IMR-90 (cell line): Measurements from ENCODE around the gene SPINK14. TPM values are rescaled to one million over a fixed set of nuclear protein-coding genes. Genes with fewer than 3 reads are reported as not detected.

ENCODE experiments used
- ATAC-seq: fragments of 200-7000 bp; cut with Tn5 transposase; 2 replicates; pipeline ENCODE4 v1.9.1; 2020; ENCODE audit warnings: low read depth, mild to moderate bottlenecking, moderate library complexity
- BruUV-seq: library from RNA; stranded (reverse); fragments of 400-500 nt; replicated peaks from 2 replicates; lab custom pipeline; 2021; lab: Mats Ljungman, UMichigan
- CTCF ChIA-PET: fragments of 300-600 bp; formaldehyde crosslinking; extraction: SDS; loops from one replicate; lab custom pipeline; 2021; ENCODE audit warnings: antibody characterized with exemption; lab: Yijun Ruan, JAX
- POLR2A ChIA-PET: fragments of 300-600 bp; sonication (Branson Sonifier 250); formaldehyde crosslinking; loops from one replicate; lab custom pipeline; 2022; ENCODE audit warnings: antibody characterized with exemption; ENCODE audit not compliant: unreplicated experiment; lab: Charles Lee
- DNase-seq: peaks from one replicate; pipeline ENCODE4 v3.0.0; 2013
- H2AFZ ChIP-seq: replicated peaks from 2 replicates; pipeline ENCODE3; 2013; ENCODE audit warnings: low read length, mild to moderate bottlenecking; ENCODE audit not compliant: poor library complexity
- H2AK5ac ChIP-seq: 2 replicates; pipeline ENCODE4 v1.6.1; 2013; ENCODE audit warnings: low read depth, low read length, inconsistent platforms
- H2AK9ac ChIP-seq: replicated peaks from 2 replicates; pipeline ENCODE3; 2013; ENCODE audit warnings: mild to moderate bottlenecking, low read depth, low read length, moderate library complexity; ENCODE audit not compliant: poor library complexity
- H2BK120ac ChIP-seq: 2 replicates; pipeline ENCODE4 v1.6.1; 2013; ENCODE audit warnings: low read depth, low read length, inconsistent platforms
- H2BK15ac ChIP-seq: 3 replicates; pipeline ENCODE4 v1.6.1; 2013; ENCODE audit warnings: low read depth, low read length, inconsistent platforms
- H2BK20ac ChIP-seq: 2 replicates; pipeline ENCODE4 v1.6.1; 2013; ENCODE audit warnings: low read depth, mild to moderate bottlenecking, inconsistent platforms, low read length, moderate library complexity
- H2BK5ac ChIP-seq: 2 replicates; pipeline ENCODE4 v1.6.1; 2013; ENCODE audit warnings: mild to moderate bottlenecking, low read depth, low read length, inconsistent platforms; ENCODE audit not compliant: poor library complexity, severe bottlenecking
- H3K14ac ChIP-seq: replicated peaks from 2 replicates; pipeline ENCODE4 v1.6.1; 2013; ENCODE audit warnings: low read depth, low read length, inconsistent platforms
- H3K18ac ChIP-seq: 2 replicates; pipeline ENCODE4 v1.6.1; 2013; ENCODE audit warnings: low read depth, low read length, control low read depth
- H3K23ac ChIP-seq: 2 replicates; pipeline ENCODE4 v1.6.1; 2013; ENCODE audit warnings: low read depth, low read length, inconsistent platforms
- H3K27ac ChIP-seq: 2 replicates; pipeline ENCODE4 v1.5.1; 2013; ENCODE audit warnings: mild to moderate bottlenecking, control low read depth, low read length; ENCODE audit not compliant: insufficient read depth
- H3K27me3 ChIP-seq: 2 replicates; pipeline ENCODE4 v1.6.1; 2013; ENCODE audit warnings: low read length; ENCODE audit not compliant: control insufficient read depth, insufficient read depth
- H3K36me3 ChIP-seq: 2 replicates; pipeline ENCODE4 v1.6.1; 2013; ENCODE audit warnings: low read length, mixed read lengths; ENCODE audit not compliant: control insufficient read depth, insufficient read depth
- H3K4ac ChIP-seq: 2 replicates; pipeline ENCODE4 v1.6.1; 2013; ENCODE audit warnings: low read depth, low read length, inconsistent platforms
- H3K4me1 ChIP-seq: 2 replicates; pipeline ENCODE4 v1.6.1; 2013; ENCODE audit warnings: low read length, mixed read lengths; ENCODE audit not compliant: control insufficient read depth, insufficient read depth
- H3K4me2 ChIP-seq: 2 replicates; pipeline ENCODE4 v1.6.1; 2013; ENCODE audit warnings: low read depth, mild to moderate bottlenecking, control low read depth, low read length, moderate library complexity
- H3K4me3 ChIP-seq: 2 replicates; pipeline ENCODE4 v1.5.1; 2013; ENCODE audit warnings: low read depth, mild to moderate bottlenecking, control low read depth, low read length, moderate library complexity; ENCODE audit not compliant: insufficient read depth
- H3K56ac ChIP-seq: 2 replicates; pipeline ENCODE4 v1.6.1; 2013; ENCODE audit warnings: low read length, inconsistent platforms; ENCODE audit not compliant: insufficient read depth; ENCODE audit errors: extremely low read depth
- H3K79me1 ChIP-seq, 2 experiments: 2 replicates each; pipeline ENCODE4 v1.6.1; 2013; ENCODE audit warnings: low read length in 2 of 2, inconsistent platforms in 1 of 2, low read depth in 1 of 2
- H3K9ac ChIP-seq: 2 replicates; pipeline ENCODE4 v1.6.1; 2013; ENCODE audit warnings: low read depth, low read length, control low read depth
- H3K9me1 ChIP-seq: 2 replicates; pipeline ENCODE4 v1.6.1; 2013; ENCODE audit warnings: low read length, inconsistent platforms; ENCODE audit not compliant: insufficient read depth
- H3K9me3 ChIP-seq: 2 replicates; pipeline ENCODE4 v1.6.1; 2013; ENCODE audit warnings: low read length; ENCODE audit not compliant: control insufficient read depth, insufficient read depth
- H4K20me1 ChIP-seq: 2 replicates; pipeline ENCODE4 v1.6.1; 2013; ENCODE audit warnings: low read length, inconsistent platforms; ENCODE audit not compliant: insufficient read depth
- H4K5ac ChIP-seq: 2 replicates; pipeline ENCODE4 v1.6.1; 2013; ENCODE audit warnings: mild to moderate bottlenecking, low read depth, low read length, control low read depth
- H4K8ac ChIP-seq, 2 experiments: 2 replicates each; pipeline ENCODE4 v1.6.1; 2013; ENCODE audit warnings: low read depth in 2 of 2, low read length in 2 of 2, control low read depth in 1 of 2, inconsistent platforms in 1 of 2
- H4K91ac ChIP-seq: 2 replicates; pipeline ENCODE4 v1.6.1; 2013; ENCODE audit warnings: low read depth, low read length, inconsistent platforms; ENCODE audit not compliant: insufficient read depth
- BHLHE40 ChIP-seq: fragments of 150-350 bp; IDR thresholded peaks from 2 replicates; pipeline ENCODE4 v1.6.1; 2016; ENCODE audit warnings: mild to moderate bottlenecking, low read depth, low read length
- CEBPB ChIP-seq: IDR thresholded peaks from 2 replicates; pipeline ENCODE4 v1.6.1; 2012; ENCODE audit warnings: low read depth, low read length, improper control_type of control experiment
- CHD1 ChIP-seq: IDR thresholded peaks from 2 replicates; pipeline ENCODE4 v1.6.1; 2012; ENCODE audit warnings: low read depth, low read length, improper control_type of control experiment
- FOS ChIP-seq: fragments of 150-350 bp; IDR thresholded peaks from 2 replicates; pipeline ENCODE4 v1.6.1; 2016; ENCODE audit warnings: low read depth, low read length
- MAFK ChIP-seq: IDR thresholded peaks from 2 replicates; pipeline ENCODE4 v1.6.1; 2012; ENCODE audit warnings: low read depth, low read length, improper control_type of control experiment
- MAZ ChIP-seq: IDR thresholded peaks from 2 replicates; pipeline ENCODE4 v1.6.1; 2012; ENCODE audit warnings: low read depth, mild to moderate bottlenecking, low read length, improper control_type of control experiment, moderate library complexity, borderline replicate concordance
- MXI1 ChIP-seq: IDR thresholded peaks from 2 replicates; pipeline ENCODE4 v1.6.1; 2012; ENCODE audit warnings: low read depth, mild to moderate bottlenecking, low read length, moderate library complexity, borderline replicate concordance
- NFE2L2 ChIP-seq: fragments of 150-350 bp; IDR thresholded peaks from 2 replicates; pipeline ENCODE4 v1.6.1; 2016; ENCODE audit warnings: low read depth, mild to moderate bottlenecking, low read length
- POLR2A ChIP-seq: IDR thresholded peaks from 2 replicates; pipeline ENCODE4 v1.6.1; 2012; ENCODE audit warnings: mild to moderate bottlenecking, low read depth, low read length
- RAD21 ChIP-seq: IDR thresholded peaks from 2 replicates; pipeline ENCODE4 v1.6.1; 2012; ENCODE audit warnings: low read length, improper control_type of control experiment
- RCOR1 ChIP-seq: IDR thresholded peaks from 2 replicates; pipeline ENCODE4 v1.6.1; 2012; ENCODE audit warnings: mild to moderate bottlenecking, low read length, improper control_type of control experiment; ENCODE audit not compliant: insufficient replicate concordance
- RFX5 ChIP-seq: IDR thresholded peaks from 2 replicates; pipeline ENCODE4 v1.8.0; 2012; ENCODE audit warnings: low read depth, mild to moderate bottlenecking, low read length, moderate library complexity
- SMC3 ChIP-seq: fragments of 150-350 bp; IDR thresholded peaks from 2 replicates; pipeline ENCODE4 v1.6.1; 2016; ENCODE audit warnings: low read depth, mild to moderate bottlenecking, antibody characterized with exemption, low read length, moderate library complexity
- dilution Hi-C: fragments of 300-500 bp; cut with HindIII; formaldehyde crosslinking; loops from one replicate; pipeline ENCODE4 v1.14.3; 2018; ENCODE audit warnings: low sequenced_read_pairs; ENCODE audit not compliant: unreplicated experiment
- in situ Hi-C: fragments of 300-500 bp; cut with MboI; formaldehyde crosslinking; loops from 3 replicates; pipeline ENCODE4 v1.14.3; 2019; ENCODE audit warnings: low sequenced_read_pairs, inconsistent platforms, mixed read lengths
- intact Hi-C: fragments of 100-400 bp; cut with micrococcal nuclease; formaldehyde crosslinking; loops from 2 replicates; pipeline ENCODE4 v1.10.0; 2022
- polyA plus RNA-seq, 3 experiments: library from polyadenylated mRNA; depleted of rRNA; stranded (reverse); fragments of >200 nt; gene quantifications; 2 replicates each; pipeline ENCODE4 v1.2.3, GENCODE V29; 2012; ENCODE audit warnings: low replicate concordance in 1 of 3
- total RNA-seq: library from RNA; depleted of rRNA; stranded (reverse); fragments of >200 nt; gene quantifications from 2 replicates; pipeline ENCODE4 v1.2.3, GENCODE V29; 2012
- TF ChIP-seq, protein P1 (sequence below): fragments of 150-350 bp; IDR thresholded peaks from 2 replicates; pipeline ENCODE4 v1.6.1; 2016; ENCODE audit warnings: low read depth, mild to moderate bottlenecking, low read length, moderate library complexity, borderline replicate concordance
- TF ChIP-seq, protein P2 (sequence below): fragments of 150-350 bp; IDR thresholded peaks from 2 replicates; pipeline ENCODE4 v1.6.1; 2017; ENCODE audit warnings: mild to moderate bottlenecking, antibody characterized with exemption, low read length, low read depth
- TF ChIP-seq, protein P3 (sequence below): conservative IDR thresholded peaks from 2 replicates; pipeline ENCODE4 v1.5.1; 2012; ENCODE audit warnings: mild to moderate bottlenecking, low read depth, low read length, improper control_type of control experiment

Gene SPINK14
- total and polyA plus RNA-seq, 2 of the 4 experiments (the other 2 are of a cell fraction), result not detected

DNA sequence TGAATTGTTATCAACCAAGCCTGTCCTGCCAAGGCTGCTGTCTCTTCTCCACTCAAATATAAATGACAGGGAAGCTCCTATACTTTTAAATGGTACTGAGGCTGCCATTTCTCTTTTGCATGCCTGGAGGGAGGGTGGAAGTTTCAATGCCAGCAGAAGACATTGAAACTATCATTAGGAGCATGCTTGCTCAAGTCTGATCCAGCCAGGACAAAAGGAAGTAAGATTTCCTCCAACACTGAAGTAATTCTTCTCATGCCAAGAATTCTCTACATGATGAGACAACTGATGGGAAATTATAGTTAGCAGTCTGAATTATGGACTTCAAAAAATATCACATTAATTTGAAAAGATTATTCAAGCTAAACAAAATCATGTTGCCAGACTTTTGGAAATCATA lies 39.9 kb downstream of the SPINK14 start:
- no peak overlapping the region for H2BK5ac ChIP-seq
- dilution Hi-C loops (no loop called here), in situ Hi-C loops (no loop called here), intact Hi-C loops (no loop called here)
- no peak for ATAC-seq
- H3K4me2 ChIP-seq, result no peak overlapping the region
- no peaks in the 10 kb centered on the region for H3K4me1 ChIP-seq
- no peak overlapping the region for H2AFZ ChIP-seq
- H3K56ac ChIP-seq, result no peak overlapping the region
- H2AK5ac ChIP-seq, result no peak overlapping the region
- no peaks in the 10 kb centered on the region for H3K9me3 ChIP-seq
- H4K91ac ChIP-seq, result no peak overlapping the region
- POLR2A ChIA-PET, result no interaction called here
- TF ChIP-seq RAD21 (no peak), FOS (no peak), MAFK (no peak), NFE2L2 (no peak), POLR2A (no peak), CEBPB (no peak), MAZ (no peak), CHD1 (no peak), BHLHE40 (no peak), RFX5 (no peak), RCOR1 (no peak), SMC3 (no peak), MXI1 (no peak)
- TF ChIP-seq, protein P1, sequence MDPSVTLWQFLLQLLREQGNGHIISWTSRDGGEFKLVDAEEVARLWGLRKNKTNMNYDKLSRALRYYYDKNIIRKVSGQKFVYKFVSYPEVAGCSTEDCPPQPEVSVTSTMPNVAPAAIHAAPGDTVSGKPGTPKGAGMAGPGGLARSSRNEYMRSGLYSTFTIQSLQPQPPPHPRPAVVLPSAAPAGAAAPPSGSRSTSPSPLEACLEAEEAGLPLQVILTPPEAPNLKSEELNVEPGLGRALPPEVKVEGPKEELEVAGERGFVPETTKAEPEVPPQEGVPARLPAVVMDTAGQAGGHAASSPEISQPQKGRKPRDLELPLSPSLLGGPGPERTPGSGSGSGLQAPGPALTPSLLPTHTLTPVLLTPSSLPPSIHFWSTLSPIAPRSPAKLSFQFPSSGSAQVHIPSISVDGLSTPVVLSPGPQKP, result no peak
- TF ChIP-seq, protein P2, sequence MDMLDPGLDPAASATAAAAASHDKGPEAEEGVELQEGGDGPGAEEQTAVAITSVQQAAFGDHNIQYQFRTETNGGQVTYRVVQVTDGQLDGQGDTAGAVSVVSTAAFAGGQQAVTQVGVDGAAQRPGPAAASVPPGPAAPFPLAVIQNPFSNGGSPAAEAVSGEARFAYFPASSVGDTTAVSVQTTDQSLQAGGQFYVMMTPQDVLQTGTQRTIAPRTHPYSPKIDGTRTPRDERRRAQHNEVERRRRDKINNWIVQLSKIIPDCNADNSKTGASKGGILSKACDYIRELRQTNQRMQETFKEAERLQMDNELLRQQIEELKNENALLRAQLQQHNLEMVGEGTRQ, result no peak
- TF ChIP-seq, protein P3, sequence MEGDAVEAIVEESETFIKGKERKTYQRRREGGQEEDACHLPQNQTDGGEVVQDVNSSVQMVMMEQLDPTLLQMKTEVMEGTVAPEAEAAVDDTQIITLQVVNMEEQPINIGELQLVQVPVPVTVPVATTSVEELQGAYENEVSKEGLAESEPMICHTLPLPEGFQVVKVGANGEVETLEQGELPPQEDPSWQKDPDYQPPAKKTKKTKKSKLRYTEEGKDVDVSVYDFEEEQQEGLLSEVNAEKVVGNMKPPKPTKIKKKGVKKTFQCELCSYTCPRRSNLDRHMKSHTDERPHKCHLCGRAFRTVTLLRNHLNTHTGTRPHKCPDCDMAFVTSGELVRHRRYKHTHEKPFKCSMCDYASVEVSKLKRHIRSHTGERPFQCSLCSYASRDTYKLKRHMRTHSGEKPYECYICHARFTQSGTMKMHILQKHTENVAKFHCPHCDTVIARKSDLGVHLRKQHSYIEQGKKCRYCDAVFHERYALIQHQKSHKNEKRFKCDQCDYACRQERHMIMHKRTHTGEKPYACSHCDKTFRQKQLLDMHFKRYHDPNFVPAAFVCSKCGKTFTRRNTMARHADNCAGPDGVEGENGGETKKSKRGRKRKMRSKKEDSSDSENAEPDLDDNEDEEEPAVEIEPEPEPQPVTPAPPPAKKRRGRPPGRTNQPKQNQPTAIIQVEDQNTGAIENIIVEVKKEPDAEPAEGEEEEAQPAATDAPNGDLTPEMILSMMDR, result no peak
- DNase-seq, result no peak
- H3K27me3 ChIP-seq, result no peaks in the 10 kb centered on the region
- no peak overlapping the region for H3K14ac ChIP-seq
- H2AK9ac ChIP-seq, result no peak overlapping the region
- no peaks in the 10 kb centered on the region for H3K79me1 ChIP-seq
- H3K9ac ChIP-seq, result no peak overlapping the region
- H2BK15ac ChIP-seq, result no peak overlapping the region
- H3K36me3 ChIP-seq, result no peaks in the 10 kb centered on the region
- CTCF ChIA-PET, result no interaction called here
- no peak overlapping the region for H2BK120ac ChIP-seq
- no peak overlapping the region for H3K23ac ChIP-seq
- H2BK20ac ChIP-seq, result no peak overlapping the region
- H3K27ac ChIP-seq, result no peak overlapping the region
- H4K5ac ChIP-seq, result no peak overlapping the region
- H3K4me3 ChIP-seq, result no peak overlapping the region
- H3K4ac ChIP-seq, result no peak overlapping the region
- H3K18ac ChIP-seq, result no peak overlapping the region
- no peak overlapping the region for H4K8ac ChIP-seq
- no peaks in the 10 kb centered on the region for H4K20me1 ChIP-seq
- no peaks in the 10 kb centered on the region for H3K9me1 ChIP-seq
- BruUV-seq, result no TSS peak
